K562 (cell line): ENCODE data around the gene ZMAT3. TPM values are rescaled to one million over a fixed set of nuclear protein-coding genes. Genes with fewer than 3 reads are reported as not detected.

Experiments
- ATAC-seq: fragments of 200-7000 bp; cut with Tn5 transposase; 3 replicates; pipeline ENCODE4 v1.9.1; 2020; ENCODE audit warnings: moderate library complexity
- BruUV-seq: library from RNA; stranded (reverse); fragments of 400-500 nt; replicated peaks from 2 replicates; lab custom pipeline; 2021; lab: Mats Ljungman, UMichigan
- CTCF ChIA-PET: fragments of 300-600 bp; formaldehyde crosslinking; extraction: SDS; loops from one replicate; lab custom pipeline; 2021; ENCODE audit warnings: low intra/inter-chr PET ratio; lab: Yijun Ruan, JAX
- POLR2A ChIA-PET: fragments of 300-600, 350-650 bp; sonication (Branson Sonifier 250); formaldehyde crosslinking; extraction: SDS; loops from one replicate; lab custom pipeline; 2021; ENCODE audit warnings: antibody characterized with exemption, inconsistent platforms; lab: Yijun Ruan, JAX
- DNase-seq, 4 experiments: peaks; one replicate each; pipeline versions ENCODE4 v3.0.0 to v3.0.0-alpha.2; 2011 to 2018; ENCODE audit warnings: low spot score in 3 of 4, mixed read lengths in 3 of 4; ENCODE audit errors: extremely low read depth in 1 of 4
- FAIRE-seq: peaks from 2 replicates; lab custom pipeline; 2011; peaks lifted over from hg19 to GRCh38; lab: Jason Lieb, UNC
- H2AFZ ChIP-seq: 2 replicates; pipeline ENCODE4 v1.6.0; 2011; ENCODE audit warnings: low read depth, low read length, control low read depth, inconsistent platforms
- H3K27ac ChIP-seq: fragments of 200-600 bp; 3 replicates; pipeline ENCODE4 v1.8.0; 2011; ENCODE audit warnings: low read depth, mild to moderate bottlenecking, control low read depth, inconsistent platforms, low read length, moderate library complexity, mixed read lengths; ENCODE audit errors: extremely low read depth
- H3K27me3 ChIP-seq, 2 experiments: fragments of 300-600 bp in 1 of 2; 2 replicates in 1 of 2; 3 replicates in 1 of 2; pipeline versions ENCODE4 v1.6.0 to v1.8.0; 2011; ENCODE audit warnings: inconsistent platforms in 2 of 2, low read length in 2 of 2, mild to moderate bottlenecking in 1 of 2, mixed read lengths in 1 of 2, moderate library complexity in 1 of 2; ENCODE audit not compliant: control insufficient read depth in 2 of 2, insufficient read depth in 2 of 2
- H3K36me3 ChIP-seq: fragments of 300-600 bp; 3 replicates; pipeline ENCODE4 v1.8.0; 2011; ENCODE audit warnings: mild to moderate bottlenecking, low read length, inconsistent platforms; ENCODE audit not compliant: control insufficient read depth, insufficient read depth
- H3K4me1 ChIP-seq, 2 experiments: fragments of 200-600 bp in 1 of 2; replicated peaks in 1 of 2; 2 replicates in 1 of 2; 3 replicates in 1 of 2; pipeline versions ENCODE4 v1.5.1 to v1.8.0; 2011; ENCODE audit warnings: inconsistent platforms in 2 of 2, low read length in 2 of 2, mild to moderate bottlenecking in 1 of 2, mixed read lengths in 1 of 2, moderate library complexity in 1 of 2; ENCODE audit not compliant: control insufficient read depth in 2 of 2, insufficient read depth in 2 of 2
- H3K4me2 ChIP-seq: 2 replicates; pipeline ENCODE4 v1.6.1; 2011; ENCODE audit warnings: low read length, control low read depth, inconsistent platforms, mixed read lengths; ENCODE audit not compliant: insufficient read depth
- H3K4me3 ChIP-seq: fragments of 200-600 bp; sonication (generic), shearing (Covaris generic); 2 replicates; pipeline ENCODE4 v1.5.1; 2016; ENCODE audit warnings: control low read depth, inconsistent platforms
- H3K79me2 ChIP-seq: fragments of 200-600 bp; 3 replicates; pipeline ENCODE4 v1.8.0; 2011; ENCODE audit warnings: low read length, inconsistent platforms; ENCODE audit not compliant: control insufficient read depth, insufficient read depth
- H3K9ac ChIP-seq, 2 experiments: 2 replicates each; pipeline versions ENCODE4 v1.6.0 to v1.6.1; 2011; ENCODE audit warnings: low read depth in 2 of 2, low read length in 2 of 2, control low read depth in 1 of 2, inconsistent platforms in 1 of 2, mild to moderate bottlenecking in 1 of 2, mixed read lengths in 1 of 2; ENCODE audit not compliant: insufficient read depth in 1 of 2
- H3K9me1 ChIP-seq: one replicate; pipeline ENCODE4 v1.6.0; 2011; ENCODE audit warnings: inconsistent platforms, mild to moderate bottlenecking, low read length, moderate library complexity; ENCODE audit not compliant: control insufficient read depth, insufficient read depth
- H3K9me3 ChIP-seq: replicated peaks from 2 replicates; pipeline ENCODE4 v1.5.1; 2011; ENCODE audit warnings: low read depth, low read length, inconsistent platforms; ENCODE audit not compliant: control insufficient read depth, insufficient read depth
- H4K20me1 ChIP-seq: replicated peaks from 2 replicates; pipeline ENCODE4 v1.6.1; 2011; ENCODE audit warnings: low read length, inconsistent platforms, mixed read lengths; ENCODE audit not compliant: control insufficient read depth, insufficient read depth
- CHCHD3 ChIP-seq: fragments of 250-450 bp; sonication (Bioruptor Pico); IDR thresholded peaks from 2 replicates; pipeline ENCODE4 v2.1.2; 2022; ENCODE audit warnings: mild to moderate bottlenecking
- ELF4 ChIP-seq: fragments of 450-650 bp; formaldehyde crosslinking; IDR thresholded peaks from 2 replicates; pipeline ENCODE4 v1.4.0; 2022; ENCODE audit warnings: missing genetic modification characterization
- FOXJ2 ChIP-seq: fragments of 200-800 bp; sonication (Bioruptor generic); IDR thresholded peaks from 2 replicates; pipeline ENCODE4 v1.6.1; 2016; ENCODE audit warnings: missing genetic modification characterization, missing compliant biosample characterization
- GATAD2B ChIP-seq: fragments of 450-650 bp; IDR thresholded peaks from 2 replicates; pipeline ENCODE4 v1.6.1; 2017; ENCODE audit warnings: mild to moderate bottlenecking, borderline replicate concordance
- NCOA6 ChIP-seq: fragments of 450-650 bp; IDR thresholded peaks from 2 replicates; pipeline ENCODE4 v1.6.1; 2017; ENCODE audit warnings: mild to moderate bottlenecking
- NONO ChIP-seq, 2 experiments: fragments of 200-400 bp in 1 of 2; fragments of 450-650 bp in 1 of 2; formaldehyde crosslinking in 1 of 2; IDR thresholded peaks; 2 replicates each; pipeline ENCODE4 v1.6.1; 2017; ENCODE audit warnings: low read depth in 2 of 2, mild to moderate bottlenecking in 2 of 2, moderate library complexity in 2 of 2, low read length in 1 of 2
- NR4A1 ChIP-seq, 2 experiments: fragments of 250-450 bp in 1 of 2; fragments of 450-650 bp in 1 of 2; sonication (Bioruptor Pico) in 1 of 2; IDR thresholded peaks; 2 replicates each; pipeline versions ENCODE4 v1.4.0 to v1.6.1; 2016 to 2020; ENCODE audit warnings: mild to moderate bottlenecking in 2 of 2, missing compliant biosample characterization in 1 of 2, missing genetic modification characterization in 1 of 2, moderate library complexity in 1 of 2
- PATZ1 ChIP-seq: fragments of 250-450 bp; sonication (Bioruptor Pico); IDR thresholded peaks from 2 replicates; pipeline ENCODE4 v1.5.0; 2020; ENCODE audit warnings: mild to moderate bottlenecking, borderline replicate concordance
- SMARCB1 ChIP-seq: IDR thresholded peaks from 2 replicates; pipeline ENCODE4 v1.6.1; 2011; ENCODE audit warnings: improper control_type of control experiment, low read depth; ENCODE audit not compliant: insufficient read length
- STAT5B ChIP-seq: fragments of 250-450 bp; sonication (Bioruptor Pico); IDR thresholded peaks from 2 replicates; pipeline ENCODE4 v1.8.0; 2021; ENCODE audit warnings: mild to moderate bottlenecking, inconsistent platforms
- U2AF1 ChIP-seq: fragments of 200-400 bp; formaldehyde crosslinking; optimal IDR thresholded peaks from 2 replicates; pipeline ENCODE3; 2017; ENCODE audit warnings: mild to moderate bottlenecking, low read depth, low read length, moderate library complexity
- ZBTB17 ChIP-seq: fragments of 450-650 bp; formaldehyde crosslinking; IDR thresholded peaks from 2 replicates; pipeline ENCODE4 v1.4.0; 2020; ENCODE audit warnings: mild to moderate bottlenecking
- ZNF140 ChIP-seq: fragments of 250-450 bp; sonication (Bioruptor Pico); IDR thresholded peaks from 2 replicates; pipeline ENCODE4 v1.8.0; 2021; ENCODE audit warnings: moderate library complexity, mild to moderate bottlenecking, inconsistent platforms
- ZNF23 ChIP-seq: fragments of 250-450 bp; sonication (Bioruptor Pico); IDR thresholded peaks from 2 replicates; pipeline ENCODE4 v1.4.0; 2020; ENCODE audit warnings: mild to moderate bottlenecking
- ZNF354B ChIP-seq: fragments of 250-450 bp; sonication (Bioruptor Pico); IDR thresholded peaks from 2 replicates; pipeline ENCODE4 v1.4.0; 2020
- ZNF696 ChIP-seq: fragments of 250-450 bp; sonication (Bioruptor Pico); conservative IDR thresholded peaks from 2 replicates; pipeline ENCODE4 v1.4.0; 2020; ENCODE audit warnings: mild to moderate bottlenecking, moderate library complexity
- WGBS: fragments of 100-300 bp; shearing (Covaris generic); methylation state at CpG from one replicate; pipeline ENCODE4 v1.1.6; 2016; ENCODE audit warnings: low coverage, mixed read lengths; ENCODE audit not compliant: insufficient coverage; ENCODE audit errors: missing lambda C conversion rate; 5-methylcytosine and 5-hydroxymethylcytosine counted together
- in situ Hi-C: fragments of 300-500 bp; cut with MboI; formaldehyde crosslinking; loops from 4 replicates; pipeline ENCODE4 v1.15.0; 2018; ENCODE audit warnings: inconsistent platforms, mixed read lengths
- intact Hi-C: fragments of 100-400 bp; cut with micrococcal nuclease; formaldehyde crosslinking; loops from 2 replicates; pipeline ENCODE4 v1.14.2; 2022
- polyA plus RNA-seq, 8 experiments: library from polyadenylated mRNA; depleted of rRNA in 4 of 8; stranded (reverse) in 5 of 8; unstranded in 3 of 8; fragments of >200 nt; fragmentation: Nextera tagmentation in 2 of 8; fragmentation: Illumina TruSeq in 1 of 8; extraction: Ambion mirVana in 2 of 8; extraction: Trizol in 1 of 8; gene quantifications; 2 replicates each; pipeline versions ENCODE4 v1.2.1 to v1.2.3, GENCODE V29; 2011 to 2014; ENCODE audit warnings: inconsistent platforms in 1 of 8, missing spikeins in 1 of 8
- total RNA-seq, 7 experiments: library from RNA; depleted of rRNA in 6 of 7; stranded (reverse); fragments of >200 nt in 6 of 7; fragmentation: Illumina TruSeq in 2 of 7; extraction: Trizol in 2 of 7; gene quantifications; 2 replicates each; pipeline versions ENCODE4 v1.2.1 to v1.2.3, GENCODE V29; 2011 to 2021; ENCODE audit warnings: low replicate concordance in 1 of 7

The ZMAT3 gene
- total and polyA plus RNA-seq, 9 of the 15 experiments (the other 6 are each of a cell fraction or from before 2014, with no cell fraction given), result 0.87 to 5.1 (median 3.9) TPM

- TF ChIP-seq ZNF696 (CRISPR knock-in tag), result no peak
- no peak for TF ChIP-seq NCOA6
- TF ChIP-seq PATZ1 (CRISPR knock-in tag), result no peak
- TF ChIP-seq ZNF23 (CRISPR knock-in tag), result no peak
Observed at GRCh38 chr3:179000144-179000543, 71.5 kb downstream of the ZMAT3 start (continued).

DNA sequence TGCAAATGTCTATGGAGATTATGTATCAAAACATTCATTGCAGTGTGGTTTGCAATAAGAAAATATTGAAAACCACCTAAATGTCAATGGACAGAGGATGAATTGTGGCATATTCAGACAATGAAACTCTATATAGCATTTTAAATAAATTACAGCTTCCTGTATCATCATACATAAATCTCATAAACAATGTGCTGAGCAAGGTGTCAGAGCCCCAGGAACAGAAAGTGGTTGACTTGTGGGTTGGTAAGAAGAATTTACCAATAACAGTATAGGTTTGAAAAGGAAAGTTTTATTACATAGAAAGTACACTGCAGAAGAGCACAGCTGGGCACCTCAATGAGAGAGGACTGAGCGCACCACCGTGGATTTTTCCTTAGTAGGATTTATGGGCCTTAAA is 75.2 kb downstream of the ZMAT3 start:
- ChIA-PET CTCF (no interaction called here), POLR2A (no interaction called here)
- Histone ChIP-seq H3K9ac (no peak overlapping the region), H4K20me1 (no peaks in the 10 kb centered on the region), H3K27me3 (no peaks in the 10 kb centered on the region), H3K9me3 (no peaks in the 10 kb centered on the region), H3K4me2 (no peak overlapping the region), H3K27ac (no peak overlapping the region), H3K79me2 (no peaks in the 10 kb centered on the region), H3K36me3 (no peaks in the 10 kb centered on the region), H3K4me3 (no peak overlapping the region), H3K9me1 (no peaks in the 10 kb centered on the region), H2AFZ (no peak overlapping the region), H3K4me1 (no peaks in the 10 kb centered on the region)
- TF ChIP-seq ELF4 (no peak), NR4A1 (CRISPR knock-in tag; IDR thresholded peaks at IDR 0.05) (no peak), NR4A1 (tag; IDR thresholded peaks at IDR 0.05) (no peak), STAT5B (CRISPR knock-in tag) (no peak), ZBTB17 (CRISPR knock-in tag) (no peak), CHCHD3 (CRISPR knock-in tag) (no peak), ZNF140 (CRISPR knock-in tag) (no peak), ZNF354B (CRISPR knock-in tag) (no peak), GATAD2B (no peak), U2AF1 (no peak), SMARCB1 (no peak), NONO (IDR thresholded peaks at IDR 0.05; ENCODE audit: low read depth in 2 of 2, low read length in 1 of 2) (no peak), FOXJ2 (tag) (no peak)
- intact Hi-C loops, result no loop called here
- no peak for DNase-seq
- BruUV-seq, result no TSS peak
- WGBS, result 27% methylated on average over 2 of the region's 2 CpGs
- in situ Hi-C loops, result no loop called here
- no peak for FAIRE-seq
- no peak for ATAC-seq
